Mesenchymal stem cell (in vitro differentiated cells and primary cell): ENCODE results near the gene PTTG1.
A peak's percentile ranks its signal among the peaks of the same experiment; 100 is the strongest.

Experiments
- DNase-seq: peaks from one replicate; pipeline ENCODE4 v3.0.0-alpha.2; 2013
- H2AFZ ChIP-seq: one replicate; pipeline ENCODE4 v1.6.1; 2013; ENCODE audit warnings: low read depth, mild to moderate bottlenecking, control low read depth, inconsistent platforms, low read length, moderate library complexity
- H2AK5ac ChIP-seq: 2 replicates; pipeline ENCODE4 v1.6.1; 2013; ENCODE audit warnings: low read length, moderate library complexity, mild to moderate bottlenecking, inconsistent platforms; ENCODE audit not compliant: severe bottlenecking
- H2BK120ac ChIP-seq: one replicate; pipeline ENCODE4 v1.6.1; 2013; ENCODE audit warnings: low read depth, mild to moderate bottlenecking, inconsistent platforms, low read length, moderate library complexity
- H2BK12ac ChIP-seq, 2 experiments: one replicate each; pipeline ENCODE4 v1.6.1; 2013; ENCODE audit warnings: inconsistent platforms in 2 of 2, low read length in 2 of 2, mild to moderate bottlenecking in 2 of 2, moderate library complexity in 2 of 2, control low read depth in 1 of 2
- H2BK15ac ChIP-seq: one replicate; pipeline ENCODE4 v1.6.1; 2013; ENCODE audit warnings: mild to moderate bottlenecking, low read depth, inconsistent platforms; ENCODE audit not compliant: poor library complexity, severe bottlenecking
- H2BK5ac ChIP-seq: 2 replicates; pipeline ENCODE4 v1.6.1; 2013; ENCODE audit warnings: low read depth, mild to moderate bottlenecking, low read length, control low read depth, inconsistent platforms; ENCODE audit not compliant: poor library complexity, severe bottlenecking
- H3K14ac ChIP-seq, 2 experiments: one replicate each; pipeline ENCODE4 v1.6.1; 2013; ENCODE audit warnings: inconsistent platforms in 2 of 2, low read length in 2 of 2, control low read depth in 1 of 2, mild to moderate bottlenecking in 1 of 2, moderate library complexity in 1 of 2
- H3K18ac ChIP-seq, 2 experiments: one replicate each; pipeline ENCODE4 v1.6.1; 2013; ENCODE audit warnings: inconsistent platforms in 2 of 2, low read length in 2 of 2, control low read depth in 1 of 2, low read depth in 1 of 2, mild to moderate bottlenecking in 1 of 2
- H3K23ac ChIP-seq, 2 experiments: one replicate each; pipeline ENCODE4 v1.6.1; 2013; ENCODE audit warnings: inconsistent platforms in 2 of 2, low read length in 2 of 2, mild to moderate bottlenecking in 2 of 2, moderate library complexity in 2 of 2, control low read depth in 1 of 2
- H3K27ac ChIP-seq: 2 replicates; pipeline ENCODE4 v1.5.1; 2013; ENCODE audit warnings: mild to moderate bottlenecking, moderate library complexity, low read length, control low read depth, inconsistent platforms; ENCODE audit not compliant: poor library complexity, severe bottlenecking
- H3K27me3 ChIP-seq, 2 experiments: 2 replicates each; pipeline versions ENCODE4 v1.6.1 to v1.7.0; 2013; ENCODE audit warnings: low read length in 2 of 2, mild to moderate bottlenecking in 2 of 2, moderate library complexity in 2 of 2, control low read depth in 1 of 2, inconsistent platforms in 1 of 2; ENCODE audit not compliant: control insufficient read depth in 1 of 2, insufficient read depth in 1 of 2
- H3K36me3 ChIP-seq, 2 experiments: 2 replicates each; pipeline versions ENCODE4 v1.6.1 to v1.7.0; 2013; ENCODE audit warnings: low read length in 2 of 2, control low read depth in 1 of 2, inconsistent platforms in 1 of 2, low read depth in 1 of 2, mild to moderate bottlenecking in 1 of 2; ENCODE audit not compliant: insufficient read depth in 2 of 2, control insufficient read depth in 1 of 2
- H3K4ac ChIP-seq, 2 experiments: one replicate each; pipeline ENCODE4 v1.6.1; 2013; ENCODE audit warnings: inconsistent platforms in 2 of 2, low read length in 2 of 2, mild to moderate bottlenecking in 2 of 2, moderate library complexity in 2 of 2, control low read depth in 1 of 2, low read depth in 1 of 2
- H3K4me1 ChIP-seq: 2 replicates; pipeline ENCODE4 v1.6.1; 2013; ENCODE audit warnings: low read depth, low read length, control low read depth; ENCODE audit not compliant: control insufficient read depth, insufficient read depth
- H3K4me2 ChIP-seq: 2 replicates; pipeline ENCODE4 v1.6.1; 2013; ENCODE audit warnings: low read length, mild to moderate bottlenecking, inconsistent platforms; ENCODE audit not compliant: poor library complexity, severe bottlenecking
- H3K4me3 ChIP-seq, 2 experiments: 2 replicates each; pipeline versions ENCODE4 v1.5.1 to v1.7.0; 2013; ENCODE audit warnings: low read length in 2 of 2, mild to moderate bottlenecking in 2 of 2, control low read depth in 1 of 2, low read depth in 1 of 2; ENCODE audit not compliant: insufficient read depth in 1 of 2
- H3K79me1 ChIP-seq: replicated peaks from 2 replicates; pipeline ENCODE4 v1.6.1; 2013; ENCODE audit warnings: mild to moderate bottlenecking, control low read depth, low read length, inconsistent platforms; ENCODE audit not compliant: poor library complexity, severe bottlenecking
- H3K9ac ChIP-seq: 2 replicates; pipeline ENCODE4 v1.7.0; 2013; ENCODE audit warnings: mild to moderate bottlenecking, low read length, moderate library complexity
- H3K9me3 ChIP-seq: 2 replicates; pipeline ENCODE4 v1.7.0; 2013; ENCODE audit warnings: mild to moderate bottlenecking, low read length; ENCODE audit not compliant: control insufficient read depth
- H4K8ac ChIP-seq: one replicate; pipeline ENCODE4 v1.6.1; 2013; ENCODE audit warnings: inconsistent platforms, mild to moderate bottlenecking, low read length, moderate library complexity
- H4K91ac ChIP-seq: one replicate; pipeline ENCODE4 v1.6.1; 2013; ENCODE audit warnings: mild to moderate bottlenecking, low read length, inconsistent platforms
- WGBS: methylation state at CpG from one replicate; pipeline ENCODE4 v1.1.7; 2013; ENCODE audit warnings: mixed read lengths; 5-methylcytosine and 5-hydroxymethylcytosine counted together

PTTG1 gene

DNA sequence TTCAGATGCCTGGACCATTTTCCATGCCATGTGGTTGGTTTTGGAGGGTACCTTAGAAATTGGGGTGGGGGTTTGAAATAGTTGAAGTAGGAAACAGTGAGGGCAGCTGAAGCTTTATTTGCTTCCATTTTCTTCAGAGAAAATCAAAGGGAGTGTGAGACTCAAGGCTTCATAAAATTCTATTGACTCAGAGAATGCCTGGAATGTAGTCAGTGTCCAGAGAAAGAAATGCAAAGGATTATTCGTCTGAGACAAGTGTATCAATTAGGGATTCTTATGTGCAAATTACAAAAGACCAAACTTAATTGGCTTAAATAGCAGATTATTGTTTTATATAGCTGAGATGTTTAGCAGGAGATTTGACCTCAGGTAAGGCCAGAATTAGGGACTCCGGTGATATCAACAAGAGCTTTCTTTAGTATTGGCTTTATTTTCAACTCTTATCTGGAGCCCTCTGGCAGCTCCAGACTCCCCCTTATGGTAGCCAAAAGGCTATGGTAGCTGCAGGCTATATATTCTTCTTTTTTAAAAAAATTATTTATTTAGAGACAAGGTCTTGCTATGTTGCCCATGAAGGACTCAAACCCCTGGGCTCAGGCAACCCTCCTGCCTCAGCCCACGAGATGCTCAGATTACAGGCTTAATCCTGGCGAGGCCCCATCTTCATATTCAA lies 38.9 kb downstream of the PTTG1 start:
- Histone ChIP-seq H2AK5ac (no peak overlapping the region), H3K18ac (no peak overlapping the region)

DNA sequence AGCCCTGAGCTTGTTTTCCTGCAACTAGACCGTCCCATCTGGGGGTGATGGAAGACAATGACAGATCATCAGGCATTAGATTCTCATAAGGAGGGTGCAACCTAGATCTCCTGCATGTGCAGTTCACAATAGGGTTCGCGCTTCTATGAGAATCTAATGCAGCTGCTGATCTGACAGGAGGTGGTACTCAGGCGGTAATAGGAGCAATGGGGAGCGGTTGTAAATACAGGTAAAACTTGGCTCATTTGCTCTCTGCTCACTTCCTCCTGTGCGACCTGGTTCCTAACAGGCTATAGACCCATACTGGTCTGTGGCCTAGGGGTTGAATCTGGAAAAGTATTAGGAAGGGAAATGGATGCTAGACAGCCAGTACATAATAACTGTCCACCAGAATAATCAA lies 39.7 kb downstream of the PTTG1 start:
- Histone ChIP-seq H3K9ac (no peak overlapping the region), H2BK5ac (no peak overlapping the region), H3K14ac (no peak overlapping the region), H4K8ac (no peak overlapping the region), H2BK15ac (no peak overlapping the region), H4K91ac (no peak overlapping the region), H3K4me1 (peaks cover 9% of the 10 kb centered on the region), H3K4me3 (no peak overlapping the region), H2AK5ac (peak overlapping the region; percentile 44), H3K23ac (no peak overlapping the region), H2BK120ac (no peak overlapping the region), H3K36me3 (no peaks in the 10 kb centered on the region), H3K4ac (no peak overlapping the region), H2AFZ (no peak overlapping the region), H3K27ac (no peak overlapping the region), H3K18ac (no peak overlapping the region), H3K79me1 (no peaks in the 10 kb centered on the region), H3K4me2 (no peak overlapping the region), H2BK12ac (no peak overlapping the region), H3K27me3 (peaks cover 0 to 4% of the 10 kb centered on the region in 2 experiments), H3K9me3 (no peaks in the 10 kb centered on the region)
- 83% methylated on average over 5 of the region's 6 CpGs for WGBS
- DNase-seq, result no peak

More for the DNA sequence above, 38.9 kb downstream of the PTTG1 start:
- Histone ChIP-seq H3K9me3 (no peaks in the 10 kb centered on the region), H3K4me3 (no peak overlapping the region), H4K8ac (no peak overlapping the region), H3K9ac (no peak overlapping the region), H3K14ac (no peak overlapping the region), H3K36me3 (no peaks in the 10 kb centered on the region), H2BK15ac (no peak overlapping the region), H3K4me2 (no peak overlapping the region), H3K27me3 (peaks cover 0 to 10% of the 10 kb centered on the region in 2 experiments), H2BK5ac (no peak overlapping the region), H3K4me1 (peaks cover 9% of the 10 kb centered on the region), H2BK120ac (no peak overlapping the region), H3K4ac (no peak overlapping the region), H2BK12ac (no peak overlapping the region), H3K23ac (no peak overlapping the region), H3K79me1 (no peaks in the 10 kb centered on the region), H2AFZ (no peak overlapping the region), H4K91ac (no peak overlapping the region), H3K27ac (peak overlapping the region; percentile 49)
- WGBS, result 94% methylated on average over 3 of the region's 4 CpGs
- DNase-seq, result peak; percentile 3

DNA sequence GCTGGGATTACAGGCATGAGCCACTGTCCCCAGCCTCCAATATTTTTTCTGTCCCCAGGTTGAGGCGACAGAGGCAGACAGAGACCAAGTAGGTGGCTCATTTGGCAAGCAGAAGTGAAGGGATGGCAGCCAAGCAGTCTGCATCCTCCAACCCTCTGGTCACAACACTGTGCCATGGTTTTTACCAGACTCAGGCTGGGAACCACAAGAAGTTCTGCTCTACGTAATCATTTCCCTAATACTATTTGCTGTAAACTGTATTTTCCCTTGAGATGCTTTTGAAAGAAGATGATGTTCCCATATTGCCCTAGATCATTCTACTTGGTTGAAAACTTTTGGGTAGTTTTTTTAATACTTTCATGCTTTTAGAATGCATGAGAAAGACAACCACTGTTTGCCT lies 40.5 kb downstream of the PTTG1 start:
- H3K36me3 ChIP-seq, result no peaks in the 10 kb centered on the region
- no peak overlapping the region for H2BK120ac ChIP-seq
- no peak overlapping the region for H4K8ac ChIP-seq
- H3K14ac ChIP-seq, result no peak overlapping the region
- H3K9ac ChIP-seq, result no peak overlapping the region
- no peak overlapping the region for H3K27ac ChIP-seq
- 100% methylated on average over 1 of the region's 2 CpGs for WGBS
- no peak overlapping the region for H3K4ac ChIP-seq
- H2AFZ ChIP-seq, result no peak overlapping the region
- H3K79me1 ChIP-seq, result no peaks in the 10 kb centered on the region
- H3K18ac ChIP-seq, result no peak overlapping the region
- no peak overlapping the region for H2BK5ac ChIP-seq
- no peak overlapping the region for H2BK12ac ChIP-seq
- no peak overlapping the region for H2BK15ac ChIP-seq
- H3K4me1 ChIP-seq, result peaks cover 11% of the 10 kb centered on the region
- no peak overlapping the region for H2AK5ac ChIP-seq
- DNase-seq, result no peak
- no peaks in the 10 kb centered on the region for H3K9me3 ChIP-seq
- no peak overlapping the region for H3K4me2 ChIP-seq
- no peaks in the 10 kb centered on the region for H3K27me3 ChIP-seq
- no peak overlapping the region for H4K91ac ChIP-seq
- no peak overlapping the region for H3K4me3 ChIP-seq
- no peak overlapping the region for H3K23ac ChIP-seq

DNA sequence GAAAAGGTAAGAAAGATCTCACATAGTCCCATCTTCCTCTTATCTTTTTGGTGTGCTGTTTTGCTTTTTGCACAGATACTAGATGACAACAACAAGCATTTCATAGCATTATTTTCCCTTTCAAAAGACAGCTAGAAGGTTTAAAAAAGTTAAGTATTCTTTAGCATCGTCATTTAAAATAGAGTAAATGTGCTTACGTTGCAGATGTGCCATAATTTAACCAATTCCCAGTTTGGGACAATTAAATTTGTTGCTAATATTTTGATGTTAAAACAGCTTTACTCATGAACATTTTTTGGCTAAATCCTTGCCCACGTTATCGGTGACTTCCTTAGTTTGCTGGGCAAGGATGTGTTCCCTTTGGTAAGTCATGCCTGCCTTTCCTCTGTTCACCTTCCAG lies 41.6 kb downstream of the PTTG1 start:
- Histone ChIP-seq H3K79me1 (no peaks in the 10 kb centered on the region), H3K23ac (no peak overlapping the region), H3K4me3 (no peak overlapping the region), H2BK12ac (no peak overlapping the region), H4K91ac (no peak overlapping the region), H3K4ac (no peak overlapping the region), H2AFZ (no peak overlapping the region), H3K4me1 (peaks cover 14% of the 10 kb centered on the region), H2AK5ac (no peak overlapping the region), H2BK120ac (no peak overlapping the region), H3K18ac (no peak overlapping the region), H3K9me3 (no peaks in the 10 kb centered on the region), H3K4me2 (no peak overlapping the region), H2BK15ac (no peak overlapping the region), H3K14ac (no peak overlapping the region), H3K36me3 (no peaks in the 10 kb centered on the region), H3K27ac (peak overlapping the region; percentile 17), H3K27me3 (no peaks in the 10 kb centered on the region), H3K9ac (no peak overlapping the region), H4K8ac (no peak overlapping the region), H2BK5ac (no peak overlapping the region)
- 85% methylated on average over 2 of the region's 4 CpGs for WGBS
- no peak for DNase-seq
